ENCODE data around the gene DKK1.
A peak's percentile ranks its signal among the peaks of the same experiment; 100 is the strongest.

The DKK1 gene

GRCh38 chr10:52313933-52314821 is at the start of gene DKK1:
Gene DKK1, plus strand, starts transcription at chr10:52314281. Its CDS starts 154 bp downstream, at chr10:52314435.
- peak; percentile 44 for DNase-seq

GRCh38 chr10:52265131-52265926 is 48.8 kb upstream of the DKK1 start:
- DNase-seq = no peak

GRCh38 chr10:52266858-52267257 is 47.2 kb upstream of the DKK1 start:
- no peak for DNase-seq

GRCh38 chr10:52268790-52269189 is 45.3 kb upstream of the DKK1 start:
- no peak for DNase-seq

- DNase-seq = no peak
Measured at GRCh38 chr10:52269233-52269632, 44.8 kb upstream of the DKK1 start.

GRCh38 chr10:52276163-52276562 is 37.9 kb upstream of the DKK1 start:
- no peak for DNase-seq

GRCh38 chr10:52276986-52277385 is 37.1 kb upstream of the DKK1 start:
- DNase-seq = no peak

GRCh38 chr10:52279546-52279945 is 34.5 kb upstream of the DKK1 start:
- no peak for DNase-seq

- no peak for DNase-seq
Measured at GRCh38 chr10:52280051-52280450, 34.0 kb upstream of the DKK1 start.

- DNase-seq = no peak
Measured at GRCh38 chr10:52283174-52283573, 30.9 kb upstream of the DKK1 start.

- no peak for DNase-seq
Measured at GRCh38 chr10:52284416-52285013, 29.6 kb upstream of the DKK1 start.

- DNase-seq = no peak
Measured at GRCh38 chr10:52287866-52288265, 26.2 kb upstream of the DKK1 start.

GRCh38 chr10:52297747-52298146 is 16.3 kb upstream of the DKK1 start:
- DNase-seq = no peak

GRCh38 chr10:52300599-52301277 is 13.3 kb upstream of the DKK1 start:
- no peak for DNase-seq

- peak; percentile 24 for DNase-seq
Measured at GRCh38 chr10:52308251-52309031, 5.6 kb upstream of the DKK1 start.

GRCh38 chr10:52312942-52313255 is 1.2 kb upstream of the DKK1 start:
- DNase-seq = no peak

GRCh38 chr10:52313256-52313932 is 687 bp upstream of the DKK1 start:
- DNase-seq = no peak

- DNase-seq = no peak
Measured at GRCh38 chr10:52314822-52315552, 906 bp downstream of the DKK1 start.

GRCh38 chr10:52316001-52316400 is 1.9 kb downstream of the DKK1 start:
- DNase-seq = no peak

GRCh38 chr10:52316500-52316899 is 2.4 kb downstream of the DKK1 start:
- no peak for DNase-seq

GRCh38 chr10:52318136-52318701 is 4.1 kb downstream of the DKK1 start:
- no peak for DNase-seq
